ENCODE results near the gene HCFC1.

DNA sequence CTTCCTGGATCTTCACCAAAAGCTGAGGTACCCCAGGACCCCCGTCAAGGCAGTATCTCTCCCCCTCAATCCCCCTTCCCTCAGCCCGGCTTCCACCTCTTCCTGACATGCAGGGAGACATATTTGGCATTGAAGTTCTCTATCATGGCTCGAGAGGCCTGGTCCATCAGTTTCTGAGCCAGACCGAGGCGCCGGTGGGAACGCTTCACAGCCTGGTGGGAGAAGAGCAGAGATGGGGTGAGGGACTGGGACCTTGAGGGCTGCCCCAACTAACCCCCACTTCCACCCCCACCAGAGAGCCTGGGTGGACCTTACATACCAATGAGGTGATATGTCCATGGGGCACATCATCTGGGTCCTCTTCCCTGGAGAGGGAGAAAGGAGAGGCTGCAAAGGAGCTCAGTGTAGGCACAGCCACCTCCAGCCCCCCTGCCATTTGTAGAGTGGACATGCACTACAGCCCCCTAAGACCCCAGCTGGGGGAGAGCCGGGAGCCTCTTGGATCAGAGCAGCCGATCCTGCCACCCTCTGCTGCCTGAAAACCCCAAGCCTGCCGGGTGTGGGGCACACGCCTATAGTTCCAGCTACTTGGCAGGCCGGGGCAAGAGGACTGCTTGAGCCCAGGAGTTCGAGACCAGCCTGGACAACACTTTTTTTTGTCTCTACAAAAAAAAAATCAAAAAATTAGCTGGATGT is 39.2 kb downstream of the HCFC1 start:
- TF ChIP-seq, protein P1, sequence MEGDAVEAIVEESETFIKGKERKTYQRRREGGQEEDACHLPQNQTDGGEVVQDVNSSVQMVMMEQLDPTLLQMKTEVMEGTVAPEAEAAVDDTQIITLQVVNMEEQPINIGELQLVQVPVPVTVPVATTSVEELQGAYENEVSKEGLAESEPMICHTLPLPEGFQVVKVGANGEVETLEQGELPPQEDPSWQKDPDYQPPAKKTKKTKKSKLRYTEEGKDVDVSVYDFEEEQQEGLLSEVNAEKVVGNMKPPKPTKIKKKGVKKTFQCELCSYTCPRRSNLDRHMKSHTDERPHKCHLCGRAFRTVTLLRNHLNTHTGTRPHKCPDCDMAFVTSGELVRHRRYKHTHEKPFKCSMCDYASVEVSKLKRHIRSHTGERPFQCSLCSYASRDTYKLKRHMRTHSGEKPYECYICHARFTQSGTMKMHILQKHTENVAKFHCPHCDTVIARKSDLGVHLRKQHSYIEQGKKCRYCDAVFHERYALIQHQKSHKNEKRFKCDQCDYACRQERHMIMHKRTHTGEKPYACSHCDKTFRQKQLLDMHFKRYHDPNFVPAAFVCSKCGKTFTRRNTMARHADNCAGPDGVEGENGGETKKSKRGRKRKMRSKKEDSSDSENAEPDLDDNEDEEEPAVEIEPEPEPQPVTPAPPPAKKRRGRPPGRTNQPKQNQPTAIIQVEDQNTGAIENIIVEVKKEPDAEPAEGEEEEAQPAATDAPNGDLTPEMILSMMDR (IDR thresholded peaks at IDR 0.05; ENCODE audit: poor library complexity), result no peak
- TF ChIP-seq EZH2 (IDR thresholded peaks at IDR 0.05; ENCODE audit: borderline replicate concordance), result no peak

Measured in hepatocyte (in vitro differentiated cells).